GM19328 (cell line): ENCODE measurements around the gene ZDHHC19.
"Not testable (repeated sequence)": the region's sequence is repeated elsewhere in the genome, so short reads cannot be mapped to it uniquely, and the experiment has no call there.

Experiments
- ATAC-seq: cut with Tn5 transposase; IDR thresholded peaks from one replicate; pipeline ENCODE4 v1.9.1; 2021; ENCODE audit warnings: mild to moderate bottlenecking, moderate library complexity; ENCODE audit not compliant: unreplicated experiment

ZDHHC19 gene, protein sequence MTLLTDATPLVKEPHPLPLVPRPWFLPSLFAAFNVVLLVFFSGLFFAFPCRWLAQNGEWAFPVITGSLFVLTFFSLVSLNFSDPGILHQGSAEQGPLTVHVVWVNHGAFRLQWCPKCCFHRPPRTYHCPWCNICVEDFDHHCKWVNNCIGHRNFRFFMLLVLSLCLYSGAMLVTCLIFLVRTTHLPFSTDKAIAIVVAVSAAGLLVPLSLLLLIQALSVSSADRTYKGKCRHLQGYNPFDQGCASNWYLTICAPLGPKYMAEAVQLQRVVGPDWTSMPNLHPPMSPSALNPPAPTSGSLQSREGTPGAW

DNA sequence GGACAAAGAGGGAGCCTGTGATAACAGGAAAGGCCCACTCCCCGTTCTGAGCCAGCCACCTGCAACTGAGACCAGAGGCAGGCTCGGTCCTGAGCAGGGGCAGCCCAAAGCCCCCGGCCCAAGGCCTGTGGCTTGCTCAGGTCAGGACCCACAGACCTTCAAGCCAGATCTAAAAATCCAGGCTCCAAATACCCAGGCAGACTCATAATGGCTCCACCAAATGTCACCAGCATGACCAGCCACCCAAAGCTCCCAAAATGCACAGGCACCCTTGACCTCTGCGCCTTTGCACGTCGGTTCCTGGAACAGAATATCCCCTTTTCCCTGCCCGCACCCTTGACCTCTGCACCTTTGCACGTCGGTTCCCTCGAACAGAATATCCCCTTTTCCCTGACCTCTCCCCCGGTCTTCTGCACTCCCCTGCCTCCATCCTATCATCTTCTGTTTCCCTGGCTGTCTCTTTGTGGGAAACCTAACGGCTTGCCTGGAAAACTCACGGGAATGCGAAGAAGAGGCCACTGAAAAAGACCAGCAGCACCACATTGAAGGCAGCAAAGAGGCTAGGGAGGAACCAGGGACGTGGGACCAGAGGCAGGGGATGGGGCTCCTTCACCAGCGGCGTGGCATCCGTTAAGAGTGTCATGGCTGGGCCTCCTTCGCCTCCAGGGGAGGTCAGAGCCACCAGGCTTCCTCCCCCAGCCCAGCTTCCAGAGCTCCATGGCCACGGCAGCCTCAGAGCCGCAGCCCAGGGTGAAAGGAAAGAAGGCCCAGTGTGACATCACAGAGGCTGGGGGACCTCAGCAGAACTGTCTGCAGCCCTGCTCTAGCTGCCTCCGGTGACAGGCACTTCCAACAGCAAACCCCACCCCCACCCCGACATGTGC is at the start of gene ZDHHC19:
Gene ZDHHC19, minus strand, starts transcription at position 728 of the 884 bp plus-strand sequence. Its CDS starts 85 bp downstream, at position 643.
- ATAC-seq = no peak

DNA sequence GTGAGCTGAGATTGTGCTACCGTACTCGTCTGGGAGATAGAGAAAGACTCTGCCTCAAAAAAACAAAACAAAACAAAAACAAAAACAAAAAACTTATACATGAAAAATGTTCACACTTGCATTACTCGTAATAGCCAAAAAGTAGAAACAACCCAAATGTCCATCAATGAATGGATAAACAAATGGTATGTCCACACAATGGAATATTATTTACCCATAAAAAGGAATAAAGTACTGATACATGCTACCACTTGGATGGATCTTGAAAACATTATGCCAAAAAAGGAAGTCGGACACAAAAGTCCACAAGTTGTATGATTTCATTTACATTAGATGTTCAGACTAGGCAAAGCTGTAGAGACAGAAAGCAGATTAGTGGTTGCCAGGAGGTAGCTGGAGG is 49.6 kb upstream of the ZDHHC19 start:
- ATAC-seq = no peak

DNA sequence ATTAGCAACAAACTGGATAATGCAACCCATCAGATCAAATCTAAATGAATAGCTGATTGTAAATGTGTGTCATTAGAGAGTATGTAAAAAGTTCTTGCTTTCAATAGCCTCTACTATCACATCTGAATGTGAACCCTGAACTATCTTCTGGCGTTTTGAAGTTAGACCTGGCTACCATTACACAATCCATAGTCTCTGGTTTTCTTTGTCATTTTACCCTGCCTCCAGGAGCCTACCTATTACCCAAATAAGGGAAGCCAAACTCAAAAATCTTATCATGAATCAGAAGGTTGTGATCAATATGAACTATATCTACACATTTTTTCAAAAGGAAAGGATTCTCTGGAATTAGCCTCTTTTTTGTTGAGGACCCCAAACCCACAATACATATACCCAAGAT is 44.6 kb upstream of the ZDHHC19 start:
- no peak for ATAC-seq

DNA sequence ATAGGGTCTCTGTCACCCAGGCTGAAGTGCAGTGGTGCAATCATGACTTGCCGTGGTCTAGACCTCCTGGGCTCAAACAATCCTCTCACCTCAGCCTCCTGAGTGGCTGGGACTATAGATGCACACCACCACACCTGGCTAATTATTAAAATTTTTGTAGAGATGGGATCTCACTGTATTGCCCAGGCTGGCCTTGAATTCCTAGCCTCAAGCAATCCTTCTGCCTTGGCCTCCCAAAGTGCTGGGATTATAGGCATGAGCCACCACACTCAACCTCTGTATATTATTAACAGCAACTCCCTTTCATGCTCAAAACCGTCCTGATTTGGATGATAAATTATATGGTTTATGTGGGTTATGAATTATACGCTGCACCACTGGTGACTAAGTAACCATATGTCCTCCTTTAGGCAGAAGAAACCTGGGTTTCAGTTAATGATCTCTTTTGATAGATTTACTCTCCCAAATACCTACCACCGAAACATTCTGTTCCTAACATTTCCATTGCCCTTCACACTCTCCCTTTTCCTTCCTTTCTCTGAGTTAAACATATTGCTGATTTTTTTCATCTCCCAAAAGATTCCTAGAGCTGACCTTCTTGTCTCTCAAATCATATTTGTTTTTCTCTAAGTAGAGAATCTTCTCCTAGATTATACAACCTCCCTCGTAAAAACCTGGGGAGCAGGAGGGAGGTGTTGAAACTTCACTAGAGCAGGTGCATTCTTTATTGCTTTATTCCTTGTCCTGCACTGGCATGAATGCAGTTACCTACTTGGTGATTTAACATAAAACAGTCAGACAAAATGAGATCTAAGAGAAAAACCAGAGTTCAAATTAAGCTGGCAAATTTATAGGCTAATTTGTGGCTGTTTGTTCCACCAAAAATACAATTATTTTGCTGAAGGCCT is 43.4 kb upstream of the ZDHHC19 start:
- ATAC-seq = no peak

DNA sequence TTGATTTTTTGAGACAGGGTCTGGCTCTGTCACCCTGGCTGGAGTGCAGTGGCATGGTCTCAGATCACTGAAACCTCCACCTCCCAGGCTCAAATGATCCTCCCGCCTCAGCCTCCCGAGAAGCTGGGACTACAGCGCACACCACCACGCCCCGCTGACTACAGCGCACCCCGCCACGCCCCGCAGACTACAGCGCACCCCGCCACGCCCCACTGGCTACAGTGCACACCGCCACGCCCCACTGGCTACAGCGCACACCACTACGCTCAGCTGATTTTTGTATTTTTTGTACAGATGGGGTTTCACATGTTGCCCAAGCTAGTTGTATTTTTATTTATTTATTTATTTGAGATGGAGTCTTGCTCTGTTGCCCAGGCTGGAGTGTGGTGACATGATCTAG is 40.7 kb upstream of the ZDHHC19 start:
- ATAC-seq = no peak

DNA sequence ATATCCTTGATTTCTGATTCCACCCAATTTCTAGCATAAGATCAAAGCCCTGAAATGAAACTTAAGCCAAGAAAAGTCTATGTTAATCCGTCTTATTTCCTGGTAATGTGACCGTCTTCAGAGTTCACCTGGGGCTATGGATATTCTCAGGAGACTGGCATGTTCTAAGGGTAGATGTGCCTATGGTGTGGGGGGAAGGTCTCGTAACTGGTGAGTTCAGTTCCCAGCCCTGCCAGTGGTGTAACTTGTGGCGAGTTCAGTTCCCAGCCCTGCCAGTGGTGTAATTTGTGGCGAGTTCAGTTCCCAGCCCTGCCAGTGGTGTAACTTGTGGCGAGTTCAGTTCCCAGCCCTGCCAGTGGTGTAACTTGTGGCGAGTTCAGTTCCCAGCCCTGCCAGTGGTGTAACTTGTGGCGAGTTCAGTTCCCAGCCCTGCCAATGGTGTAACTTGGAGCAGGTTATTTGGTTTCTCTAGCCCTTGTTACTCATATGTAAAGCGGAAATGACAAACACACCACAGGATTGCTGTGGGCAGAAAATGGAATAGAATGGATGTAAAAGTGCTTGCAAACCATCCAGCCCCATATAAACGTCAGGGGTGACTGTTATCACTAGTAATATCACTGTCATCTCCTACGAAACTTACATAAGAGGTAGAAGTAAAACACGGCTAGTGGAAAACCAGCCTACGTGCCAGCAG is 35.6 kb upstream of the ZDHHC19 start:
- ATAC-seq = no peak

DNA sequence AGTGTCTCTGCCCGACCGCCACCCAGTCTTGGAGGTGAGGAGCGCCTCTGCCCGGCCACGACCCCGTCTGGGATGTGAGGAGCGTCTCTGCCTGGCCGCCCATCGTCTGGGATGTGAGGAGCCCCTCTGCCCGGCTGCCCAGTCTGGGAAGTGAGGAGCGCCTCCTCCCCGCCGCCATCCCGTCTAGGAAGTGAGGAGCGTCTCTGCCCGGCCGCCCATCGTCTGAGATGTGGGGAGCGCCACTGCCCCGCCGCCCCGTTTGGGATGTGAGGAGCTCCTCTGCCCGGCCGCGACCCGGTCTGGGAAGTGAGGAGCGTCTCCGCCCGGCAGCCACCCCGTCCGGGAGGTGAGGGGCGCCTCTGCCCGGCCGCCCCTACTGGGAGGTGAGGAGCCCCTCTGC is 33.0 kb upstream of the ZDHHC19 start:
- not testable (repeated sequence) for ATAC-seq

DNA sequence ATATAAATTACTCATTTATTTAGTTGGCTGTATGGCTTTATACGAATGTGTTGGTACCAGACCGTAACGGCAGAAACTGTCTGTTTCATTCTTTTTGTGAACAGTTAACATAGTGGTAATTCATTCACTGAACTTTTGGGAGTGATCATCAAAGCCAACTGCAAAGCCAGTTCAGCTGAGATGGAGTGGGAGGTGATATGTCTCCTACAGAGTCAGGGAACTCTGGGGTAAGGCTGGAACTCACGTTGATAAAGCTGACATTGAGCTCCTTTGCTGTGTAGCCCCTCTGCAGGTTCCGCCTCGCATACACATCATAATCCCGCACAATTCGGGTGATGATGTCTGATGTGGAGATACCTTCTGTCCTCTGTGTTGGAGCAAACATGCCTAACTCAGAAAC is 30.5 kb upstream of the ZDHHC19 start:
- no peak for ATAC-seq

DNA sequence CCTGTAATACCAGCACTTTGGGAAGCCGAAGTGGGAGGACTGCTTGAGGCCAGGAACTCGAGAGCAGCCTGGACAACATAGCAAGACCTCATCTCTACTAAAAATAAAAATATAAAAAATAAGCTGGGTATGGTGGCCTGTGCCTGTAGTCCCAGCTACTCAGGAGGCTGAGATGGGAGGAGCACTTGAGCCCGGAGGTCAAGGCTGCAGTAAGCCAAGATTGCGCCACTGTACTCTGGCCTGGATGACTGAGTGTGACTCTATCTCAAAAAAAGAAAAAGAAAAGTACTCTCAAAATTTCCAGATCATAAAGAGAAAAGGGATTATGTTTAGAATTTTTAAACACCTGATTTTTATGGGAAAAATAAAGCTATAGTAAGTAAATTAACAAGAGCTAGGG is 29.2 kb upstream of the ZDHHC19 start:
- ATAC-seq = no peak

DNA sequence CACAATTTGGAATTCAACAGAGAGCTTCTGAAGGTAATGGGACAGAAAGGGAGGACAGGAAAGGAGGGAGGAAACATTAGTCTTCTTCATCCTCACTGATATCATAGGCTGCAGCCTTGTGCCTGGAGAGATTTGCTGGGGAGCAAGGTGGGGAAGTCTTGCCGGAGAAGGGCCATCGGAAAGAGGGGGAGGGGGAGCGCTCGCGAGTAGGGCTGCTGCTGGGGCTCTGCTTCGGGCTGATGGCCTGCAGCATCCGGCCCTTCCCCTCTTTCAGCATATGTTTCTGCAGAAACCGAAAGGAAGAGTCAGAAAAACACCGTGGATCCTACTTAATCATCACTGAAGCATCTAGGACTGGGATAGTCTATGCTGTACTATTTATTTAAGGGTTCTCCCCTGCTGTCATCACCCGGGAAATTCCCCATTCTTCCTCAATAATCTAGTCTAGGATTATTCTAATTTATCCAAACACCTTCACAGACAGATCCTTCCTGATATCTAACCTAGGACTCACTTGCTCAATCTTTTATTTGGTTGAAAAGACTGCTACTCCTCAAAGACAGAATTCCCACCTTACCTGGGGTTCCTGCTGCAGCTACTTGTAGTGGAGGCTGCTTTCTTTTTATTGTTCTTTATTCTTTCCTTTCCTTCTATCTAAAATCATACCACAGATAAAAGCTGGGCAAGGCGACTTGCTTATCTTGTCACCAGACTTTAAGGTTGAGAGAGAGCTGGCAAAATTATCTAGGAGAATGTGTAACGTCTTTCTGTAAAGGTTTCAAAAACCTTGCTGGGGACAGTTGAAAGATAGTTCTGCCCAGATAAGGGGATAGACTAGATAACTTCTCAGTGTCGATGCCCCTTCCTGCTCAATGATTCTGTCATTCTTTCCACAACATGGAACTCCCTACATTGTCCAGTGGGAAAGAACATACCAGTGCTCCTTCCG is 27.7 kb upstream of the ZDHHC19 start:
- no peak for ATAC-seq

DNA sequence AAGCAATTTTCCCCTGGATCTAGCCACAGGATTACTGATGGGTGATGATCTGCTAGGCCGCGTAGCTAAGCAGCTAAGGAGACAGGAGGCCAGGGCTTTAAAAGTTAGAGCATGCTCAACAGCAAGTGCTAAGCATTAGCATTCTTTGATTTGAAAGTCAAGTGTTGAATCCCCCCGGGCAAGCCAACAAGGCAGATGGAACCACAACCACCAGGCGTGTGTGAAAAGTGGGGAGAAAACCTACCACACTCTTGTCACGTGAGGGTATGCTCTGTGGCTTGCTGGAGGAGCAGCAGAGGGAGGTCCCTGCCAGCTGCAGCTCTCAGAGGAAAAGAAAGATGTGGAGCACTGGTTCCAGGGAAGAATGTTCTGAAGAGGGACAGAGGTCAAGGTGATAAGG is 26.0 kb upstream of the ZDHHC19 start:
- no peak for ATAC-seq

DNA sequence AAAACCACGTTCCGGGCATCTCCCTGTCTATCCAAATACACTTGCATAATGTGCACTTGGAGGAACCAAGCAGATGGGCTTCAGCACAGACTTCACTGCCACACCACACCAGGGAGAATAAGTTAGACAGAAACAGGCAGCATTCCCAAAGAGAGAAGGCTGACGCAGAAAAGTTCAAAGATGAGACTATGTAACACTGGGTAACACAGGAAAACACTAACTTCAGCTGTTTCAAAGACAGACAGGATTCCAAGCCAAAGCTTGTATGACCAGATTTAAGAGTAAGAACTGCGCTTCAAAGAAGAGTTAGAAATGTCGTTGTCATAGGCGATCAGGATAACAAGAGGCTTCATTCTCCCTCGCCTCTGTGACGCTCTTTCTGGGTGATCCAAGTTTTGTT is 25.0 kb upstream of the ZDHHC19 start:
- no peak for ATAC-seq

DNA sequence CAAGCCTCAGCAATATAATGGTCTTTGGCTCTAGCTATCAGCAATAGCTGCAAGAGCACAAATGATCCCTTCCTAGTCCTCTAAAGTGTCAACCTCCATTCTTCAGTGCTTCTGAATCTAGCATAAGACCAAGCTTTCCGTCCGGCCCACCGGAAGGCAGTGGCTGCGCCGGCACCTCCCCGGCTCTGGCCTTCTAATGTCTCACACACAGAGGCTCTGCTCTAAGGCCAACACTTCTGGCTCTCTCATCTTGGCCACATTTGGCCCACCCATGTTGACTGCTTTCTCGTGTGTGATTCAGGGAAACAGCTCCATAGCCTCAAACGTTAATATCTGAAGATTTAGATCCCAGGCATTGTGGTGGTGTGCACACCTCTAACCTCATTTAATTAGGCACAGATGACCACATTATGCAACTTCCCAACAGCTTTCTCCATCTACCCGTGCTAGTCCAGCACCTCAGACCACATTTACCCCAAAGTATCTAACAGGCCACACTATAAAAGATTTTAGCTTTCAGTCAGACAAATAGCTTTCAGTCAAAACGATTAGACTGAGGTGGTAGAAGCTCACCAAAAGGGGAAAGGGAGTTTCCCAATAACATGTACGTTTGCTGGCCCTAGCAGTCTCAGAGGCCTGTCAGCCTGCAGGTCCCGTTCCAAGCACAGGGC is 24.4 kb upstream of the ZDHHC19 start:
- ATAC-seq = no peak

DNA sequence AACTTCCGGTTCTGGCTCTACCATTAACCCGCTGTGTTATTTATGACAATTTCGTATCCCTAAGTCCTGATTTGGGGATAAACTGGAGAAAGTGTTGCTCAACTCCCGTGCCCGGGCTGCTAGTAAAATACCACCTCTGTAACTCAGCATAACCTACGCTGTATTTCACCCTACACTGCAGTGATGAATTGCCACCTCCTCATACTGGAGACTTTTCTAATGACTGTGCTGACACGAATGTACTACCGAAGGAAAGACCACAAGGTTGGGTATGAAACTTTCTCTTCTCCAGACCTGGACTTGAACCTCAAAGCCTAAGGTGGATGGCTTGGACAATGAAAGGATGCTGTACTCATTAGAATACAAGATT is 21.7 kb upstream of the ZDHHC19 start:
- no peak for ATAC-seq

DNA sequence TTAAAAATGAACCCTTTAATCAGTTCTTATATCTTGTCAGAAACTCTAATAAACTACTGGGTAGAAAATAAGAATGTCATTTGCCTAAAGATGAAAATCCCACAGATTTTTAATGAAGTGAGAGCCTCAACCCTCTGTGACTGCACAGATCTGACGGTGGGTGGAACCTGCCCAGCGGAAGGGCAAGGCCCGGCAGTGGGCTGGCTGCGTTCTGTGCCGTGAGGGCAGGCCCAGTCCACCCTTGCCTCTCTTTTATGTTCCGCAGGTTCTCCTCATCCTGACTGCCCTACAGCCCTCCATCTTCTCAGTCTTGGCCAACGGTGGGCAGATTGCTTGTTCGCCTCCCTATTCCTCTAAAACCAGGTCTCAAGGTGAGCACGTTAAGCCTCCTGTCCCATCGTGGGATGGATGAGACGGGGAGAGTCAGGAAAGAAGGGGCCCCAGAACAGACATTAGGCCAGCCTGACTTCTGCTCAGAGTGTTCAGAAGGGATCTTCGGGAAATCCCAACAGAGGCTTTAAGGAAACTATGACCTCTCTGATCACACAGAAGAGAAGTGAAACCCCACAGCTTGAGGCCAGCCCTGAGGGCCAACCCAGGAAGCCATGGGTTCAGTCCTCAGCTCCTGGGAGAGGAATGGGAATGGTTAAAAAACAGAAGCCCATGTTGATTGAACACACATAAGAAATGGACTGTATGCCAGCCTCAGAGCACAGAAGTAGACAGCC is 21.1 kb upstream of the ZDHHC19 start:
- no peak for ATAC-seq

DNA sequence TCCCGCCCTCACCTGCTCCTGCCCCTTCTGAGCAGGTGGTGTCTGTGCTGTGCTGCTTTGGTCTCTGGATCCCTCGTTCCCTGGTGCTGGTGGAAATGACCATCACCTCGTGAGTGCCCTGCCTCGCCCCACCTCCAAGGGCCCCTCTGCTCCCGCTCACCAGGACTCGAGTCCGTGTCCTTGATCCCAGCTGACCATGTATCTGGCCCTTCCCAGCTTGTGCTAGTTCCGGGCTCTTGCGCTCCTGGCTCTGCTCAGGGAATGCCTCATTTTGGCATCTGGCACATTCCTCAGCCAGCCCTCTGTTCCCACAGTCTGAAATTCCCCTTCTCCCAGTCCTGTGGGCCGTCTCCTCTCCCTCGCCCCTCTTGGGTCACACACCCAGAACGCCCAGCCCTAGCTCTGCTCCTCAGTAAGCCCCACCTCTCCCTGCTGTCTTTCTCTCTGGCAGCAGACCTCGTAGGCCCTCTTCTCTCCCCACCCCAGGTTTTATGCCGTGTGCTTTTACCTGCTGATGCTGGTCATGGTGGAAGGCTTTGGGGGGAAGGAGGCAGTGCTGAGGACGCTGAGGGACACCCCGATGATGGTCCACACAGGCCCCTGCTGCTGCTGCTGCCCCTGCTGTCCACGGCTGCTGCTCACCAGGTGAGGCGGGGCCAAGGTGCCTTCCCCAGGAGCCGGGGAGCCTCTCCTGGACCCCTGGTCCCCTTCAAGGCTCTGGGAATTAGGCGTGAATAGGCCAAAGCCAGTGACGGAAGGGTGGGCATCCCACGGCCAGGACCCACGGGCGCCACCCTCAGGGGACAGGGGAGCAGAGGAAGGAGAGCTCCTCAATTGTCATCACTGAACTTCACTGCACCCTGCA is 16.7 kb upstream of the ZDHHC19 start:
- no peak for ATAC-seq

DNA sequence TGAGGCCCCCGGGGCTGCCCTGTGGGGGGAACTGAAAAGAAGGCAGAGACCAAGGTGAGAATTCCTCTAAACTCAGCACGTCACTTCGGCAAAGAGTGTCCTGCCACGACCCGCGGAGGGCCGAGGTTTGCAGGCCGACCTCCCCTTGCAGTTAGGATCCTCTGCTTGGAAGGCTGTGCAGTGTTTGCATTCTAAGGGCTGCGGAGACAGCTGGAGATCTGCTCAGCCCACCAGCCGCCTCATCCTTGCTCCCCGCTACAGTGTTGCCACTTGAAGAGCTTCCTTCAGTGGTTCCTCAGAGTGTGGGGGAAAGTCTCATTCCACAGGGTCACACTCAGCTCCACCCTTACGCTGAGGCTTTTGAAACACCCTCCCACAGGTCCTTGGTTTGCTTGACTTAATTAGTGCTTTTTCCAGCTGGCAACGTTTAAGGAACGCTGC is 15.9 kb upstream of the ZDHHC19 start:
- no peak for ATAC-seq
